ENCODE measurements around the gene ZNF783.
"Not testable (repeated sequence)": the region's sequence is repeated elsewhere in the genome, so short reads cannot be mapped to it uniquely, and the experiment has no call there.

ZNF783 gene

DNA sequence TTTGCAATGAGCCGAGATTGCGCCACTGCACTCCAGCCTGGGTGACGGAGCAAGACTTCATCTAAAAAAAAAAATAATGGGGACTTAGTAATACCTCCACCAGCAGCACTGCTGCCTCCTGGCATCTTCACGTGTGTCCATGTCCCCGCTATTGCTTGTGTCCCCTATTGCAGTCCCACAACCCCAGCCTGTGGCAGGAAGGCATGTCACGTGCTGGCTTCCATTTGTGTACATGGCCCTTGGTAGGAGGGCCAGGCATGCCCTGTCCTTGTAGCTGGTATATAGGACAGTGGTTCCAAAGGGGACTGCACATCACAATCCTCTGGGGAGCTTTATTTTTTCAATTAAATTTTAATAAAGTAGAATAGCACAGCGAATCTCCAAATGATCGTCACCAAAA, 5.7 kb downstream of the ZNF783 start:
- peaks cover 47% of the 10 kb centered on the region for H3K36me3 ChIP-seq (replicated peaks; ENCODE audit: low read depth, low read length)
- H3K4me3 ChIP-seq (ENCODE audit: low read length) = no peak overlapping the region
- H3K27me3 ChIP-seq (ENCODE audit: low read depth, low read length) = no peaks in the 10 kb centered on the region
- H3K27ac ChIP-seq (ENCODE audit: low read length) = no peak overlapping the region
- H2AFZ ChIP-seq (ENCODE audit: low read depth, low read length) = no peak overlapping the region
- H3K4me2 ChIP-seq (ENCODE audit: low read length) = no peak overlapping the region
- peaks cover 70% of the 10 kb centered on the region for H3K79me2 ChIP-seq (ENCODE audit: low read length)
- peaks cover 7% of the 10 kb centered on the region; the same call in 1 of the 2 replicates for H4K20me1 ChIP-seq (ENCODE audit: insufficient read depth, low read length)
- no peak for TF ChIP-seq EZH2phosphoT487 (IDR thresholded peaks at IDR 0.05; ENCODE audit: low read depth)
- TF ChIP-seq, protein P1, sequence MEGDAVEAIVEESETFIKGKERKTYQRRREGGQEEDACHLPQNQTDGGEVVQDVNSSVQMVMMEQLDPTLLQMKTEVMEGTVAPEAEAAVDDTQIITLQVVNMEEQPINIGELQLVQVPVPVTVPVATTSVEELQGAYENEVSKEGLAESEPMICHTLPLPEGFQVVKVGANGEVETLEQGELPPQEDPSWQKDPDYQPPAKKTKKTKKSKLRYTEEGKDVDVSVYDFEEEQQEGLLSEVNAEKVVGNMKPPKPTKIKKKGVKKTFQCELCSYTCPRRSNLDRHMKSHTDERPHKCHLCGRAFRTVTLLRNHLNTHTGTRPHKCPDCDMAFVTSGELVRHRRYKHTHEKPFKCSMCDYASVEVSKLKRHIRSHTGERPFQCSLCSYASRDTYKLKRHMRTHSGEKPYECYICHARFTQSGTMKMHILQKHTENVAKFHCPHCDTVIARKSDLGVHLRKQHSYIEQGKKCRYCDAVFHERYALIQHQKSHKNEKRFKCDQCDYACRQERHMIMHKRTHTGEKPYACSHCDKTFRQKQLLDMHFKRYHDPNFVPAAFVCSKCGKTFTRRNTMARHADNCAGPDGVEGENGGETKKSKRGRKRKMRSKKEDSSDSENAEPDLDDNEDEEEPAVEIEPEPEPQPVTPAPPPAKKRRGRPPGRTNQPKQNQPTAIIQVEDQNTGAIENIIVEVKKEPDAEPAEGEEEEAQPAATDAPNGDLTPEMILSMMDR (IDR thresholded peaks at IDR 0.05; ENCODE audit: low read depth, low read length) = no peak
- H3K9ac ChIP-seq (ENCODE audit: low read length) = no peak overlapping the region
- peaks cover 7% of the 10 kb centered on the region for H3K4me1 ChIP-seq (ENCODE audit: low read length)
- H3K9me3 ChIP-seq (ENCODE audit: insufficient read depth, low read length) = no peaks in the 10 kb centered on the region

DNA sequence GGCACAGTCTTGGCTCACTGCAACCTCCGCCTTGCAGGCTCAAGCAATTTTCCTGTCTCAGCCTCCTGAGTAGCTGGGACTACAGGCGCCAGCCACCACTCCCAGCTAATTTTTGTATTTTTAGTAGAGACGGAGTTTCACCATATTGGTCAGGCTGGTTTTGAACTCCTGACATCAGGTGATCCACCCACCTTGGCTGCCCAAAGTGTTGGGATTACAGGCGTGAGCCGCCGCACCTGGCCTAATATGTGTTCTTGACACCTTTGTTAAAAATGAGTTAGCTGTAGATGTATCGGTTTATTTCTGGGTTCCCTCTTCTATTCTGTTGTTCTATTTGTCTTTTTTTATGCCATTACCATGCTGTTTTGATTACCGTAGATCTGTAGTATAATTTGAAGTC, 12.4 kb downstream of the ZNF783 start:
- H3K36me3 ChIP-seq (replicated peaks; ENCODE audit: low read depth, low read length) = peaks cover 41% of the 10 kb centered on the region
- peaks cover 44% of the 10 kb centered on the region for H3K79me2 ChIP-seq (ENCODE audit: low read length)
- H3K4me1 ChIP-seq (ENCODE audit: low read length); H3K9ac ChIP-seq (ENCODE audit: low read length); H2AFZ ChIP-seq (ENCODE audit: low read depth, low read length); H3K27ac ChIP-seq (ENCODE audit: low read length); H3K27me3 ChIP-seq (ENCODE audit: low read depth, low read length); H3K9me3 ChIP-seq (ENCODE audit: insufficient read depth, low read length); H3K4me3 ChIP-seq (ENCODE audit: low read length); H4K20me1 ChIP-seq (ENCODE audit: insufficient read depth, low read length); H3K4me2 ChIP-seq (ENCODE audit: low read length): not testable (repeated sequence)

DNA sequence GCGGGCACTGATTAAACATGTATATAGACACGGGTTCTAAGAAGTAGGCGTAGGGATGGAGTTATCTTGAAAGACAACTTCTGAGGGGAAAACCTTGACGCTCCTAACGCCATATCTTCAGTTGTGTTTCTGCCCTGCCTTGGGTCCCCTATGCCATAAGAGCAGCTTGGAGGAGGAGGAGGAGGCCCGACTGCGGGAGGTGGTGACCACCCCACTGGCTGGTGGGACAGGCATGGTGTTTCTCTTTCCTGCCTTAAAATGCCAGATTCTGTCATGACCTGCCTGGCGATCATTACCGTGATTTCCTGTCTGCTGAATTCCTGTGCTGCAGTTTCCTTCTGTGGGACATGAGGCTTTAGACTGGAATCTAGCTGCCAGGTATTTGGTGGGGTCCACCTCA, 15.9 kb downstream of the ZNF783 start:
- Histone ChIP-seq H2AFZ (ENCODE audit: low read depth, low read length) (no peak overlapping the region), H3K4me2 (ENCODE audit: low read length) (no peak overlapping the region), H4K20me1 (ENCODE audit: insufficient read depth, low read length) (no peaks in the 10 kb centered on the region), H3K79me2 (ENCODE audit: low read length) (peaks cover 21% of the 10 kb centered on the region), H3K27ac (ENCODE audit: low read length) (no peak overlapping the region), H3K27me3 (ENCODE audit: low read depth, low read length) (no peaks in the 10 kb centered on the region), H3K4me1 (ENCODE audit: low read length) (no peaks in the 10 kb centered on the region), H3K4me3 (ENCODE audit: low read length) (no peak overlapping the region), H3K36me3 (replicated peaks; ENCODE audit: low read depth, low read length) (peaks cover 37% of the 10 kb centered on the region), H3K9me3 (ENCODE audit: insufficient read depth, low read length) (no peaks in the 10 kb centered on the region), H3K9ac (ENCODE audit: low read length) (no peak overlapping the region)
- TF ChIP-seq, protein P1 (IDR thresholded peaks at IDR 0.05; ENCODE audit: low read depth, low read length) = no peak
- TF ChIP-seq EZH2phosphoT487 (IDR thresholded peaks at IDR 0.05; ENCODE audit: low read depth) = no peak

DNA sequence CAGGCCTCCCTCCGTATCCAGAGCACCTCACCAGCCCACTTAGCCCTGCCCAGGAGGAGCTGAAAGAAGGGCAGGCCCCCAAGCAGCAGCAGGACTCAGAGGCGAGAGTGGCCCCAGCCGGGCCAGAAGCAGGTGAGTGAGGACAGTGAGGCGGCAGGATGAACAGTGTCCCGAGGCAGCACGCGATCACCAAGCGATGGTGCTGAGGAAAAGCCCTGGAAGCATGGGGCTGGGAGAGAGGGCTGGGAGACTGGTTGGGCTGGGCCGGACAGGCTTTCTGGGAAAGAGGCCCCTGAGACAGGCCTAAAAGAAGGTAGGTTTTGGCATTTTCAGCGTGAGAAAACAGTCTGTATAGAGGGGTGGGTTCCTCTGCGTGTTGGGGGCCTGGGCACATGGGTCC, 16.4 kb downstream of the ZNF783 start:
- Histone ChIP-seq H3K27ac (ENCODE audit: low read length) (no peak overlapping the region), H3K27me3 (ENCODE audit: low read depth, low read length) (no peaks in the 10 kb centered on the region), H3K4me3 (ENCODE audit: low read length) (no peak overlapping the region), H3K36me3 (replicated peaks; ENCODE audit: low read depth, low read length) (peaks cover 40% of the 10 kb centered on the region), H3K4me2 (ENCODE audit: low read length) (no peak overlapping the region), H2AFZ (ENCODE audit: low read depth, low read length) (no peak overlapping the region), H3K9me3 (ENCODE audit: insufficient read depth, low read length) (no peaks in the 10 kb centered on the region), H3K79me2 (ENCODE audit: low read length) (peaks cover 16% of the 10 kb centered on the region), H4K20me1 (ENCODE audit: insufficient read depth, low read length) (no peaks in the 10 kb centered on the region), H3K4me1 (ENCODE audit: low read length) (no peaks in the 10 kb centered on the region), H3K9ac (ENCODE audit: low read length) (no peak overlapping the region)
- TF ChIP-seq, protein P1 (IDR thresholded peaks at IDR 0.05; ENCODE audit: low read depth, low read length) = no peak
- TF ChIP-seq EZH2phosphoT487 (IDR thresholded peaks at IDR 0.05; ENCODE audit: low read depth) = no peak

All from OCI-LY3 (cell line).